SH-SY5Y (cell line): ENCODE measurements around the gene FHAD1.

ENCODE experiments used
- GATA2 ChIP-seq: IDR thresholded peaks from 2 replicates; pipeline ENCODE4 v1.6.1; 2011; ENCODE audit warnings: mild to moderate bottlenecking, low read depth, low read length
- GATA3 ChIP-seq: IDR thresholded peaks from 2 replicates; pipeline ENCODE4 v1.6.1; 2011; ENCODE audit warnings: low read depth, mild to moderate bottlenecking, low read length, moderate library complexity

Gene FHAD1

GRCh38 chr1:15435239-15436077, 188.4 kb downstream of the FHAD1 start:
- TF ChIP-seq GATA2 = no peak
- TF ChIP-seq GATA3 = no peak

GRCh38 chr1:15436881-15437442, 189.9 kb downstream of the FHAD1 start:
- TF ChIP-seq GATA3 (no peak), GATA2 (no peak)

- TF ChIP-seq GATA3 (no peak), GATA2 (no peak)
These were observed 192.3 kb downstream of the FHAD1 start for GRCh38 chr1:15439325-15439724.

GRCh38 chr1:15440357-15440756, 193.3 kb downstream of the FHAD1 start:
- TF ChIP-seq GATA3 (no peak), GATA2 (no peak)

- no peak for TF ChIP-seq GATA2
These were observed 194.2 kb downstream of the FHAD1 start for GRCh38 chr1:15441247-15441646.

- TF ChIP-seq GATA2 = no peak
- no peak for TF ChIP-seq GATA3
These were observed 195.1 kb downstream of the FHAD1 start for GRCh38 chr1:15442119-15442518.

- TF ChIP-seq GATA3 (no peak), GATA2 (no peak)
These were observed 195.7 kb downstream of the FHAD1 start for GRCh38 chr1:15442759-15443158.

- TF ChIP-seq GATA3 = no peak
- no peak for TF ChIP-seq GATA2
These were observed 196.3 kb downstream of the FHAD1 start for GRCh38 chr1:15443281-15443680.

- TF ChIP-seq GATA2 (no peak), GATA3 (no peak)
These were observed 197.7 kb downstream of the FHAD1 start for GRCh38 chr1:15444468-15445389.

GRCh38 chr1:15445390-15446122, 198.5 kb downstream of the FHAD1 start:
- TF ChIP-seq GATA3 = no peak
- TF ChIP-seq GATA2 = no peak

- no peak for TF ChIP-seq GATA2
- no peak for TF ChIP-seq GATA3
These were observed 199.2 kb downstream of the FHAD1 start for GRCh38 chr1:15446212-15446611.
